Loucy (cell line): ENCODE measurements around the gene GRAMD2A.

ENCODE experiments used
- H2AFZ ChIP-seq: fragments of 200-600 bp; sonication (generic); 2 replicates; pipeline ENCODE4 v1.6.0; 2016; ENCODE audit warnings: antibody characterized with exemption, mild to moderate bottlenecking, low read length, moderate library complexity
- H3F3A ChIP-seq: fragments of 200-600 bp; 2 replicates; pipeline ENCODE4 v1.6.0; 2016; ENCODE audit warnings: antibody characterized with exemption, low read depth, mild to moderate bottlenecking
- H3K27me3 ChIP-seq: fragments of 200-600 bp; sonication (generic); 2 replicates; pipeline ENCODE4 v1.6.1; 2014; ENCODE audit warnings: low read length, mild to moderate bottlenecking; ENCODE audit not compliant: insufficient read depth, poor library complexity, severe bottlenecking
- H3K36me3 ChIP-seq: fragments of 200-600 bp; sonication (generic); 2 replicates; pipeline ENCODE4 v1.6.1; 2016; ENCODE audit warnings: low read length; ENCODE audit not compliant: insufficient read depth
- H3K4me1 ChIP-seq: fragments of 200-600 bp; sonication (generic); 2 replicates; pipeline ENCODE4 v1.5.1; 2014; ENCODE audit warnings: low read length, mild to moderate bottlenecking; ENCODE audit not compliant: insufficient read depth, poor library complexity, severe bottlenecking
- H3K4me2 ChIP-seq: fragments of 200-600 bp; sonication (generic); 2 replicates; pipeline ENCODE4 v1.6.0; 2014; ENCODE audit warnings: antibody characterized with exemption, low read length, low read depth, mild to moderate bottlenecking; ENCODE audit not compliant: poor library complexity, severe bottlenecking
- H3K4me3 ChIP-seq: fragments of 200-600 bp; sonication (generic); 2 replicates; pipeline ENCODE4 v1.5.1; 2014; ENCODE audit warnings: low read length, mild to moderate bottlenecking, mixed read lengths; ENCODE audit not compliant: poor library complexity, severe bottlenecking
- H3K79me2 ChIP-seq: fragments of 200-600 bp; sonication (generic); 2 replicates; pipeline ENCODE4 v1.6.1; 2014; ENCODE audit warnings: low read length; ENCODE audit not compliant: insufficient read depth
- H3K9ac ChIP-seq: fragments of 200-600 bp; sonication (generic); 2 replicates; pipeline ENCODE4 v1.6.0; 2014; ENCODE audit warnings: mild to moderate bottlenecking, low read depth, low read length, moderate library complexity; ENCODE audit not compliant: poor library complexity, severe bottlenecking
- H3K9me2 ChIP-seq: fragments of 200-600 bp; sonication (generic); replicated peaks from 2 replicates; pipeline ENCODE4 v1.6.1; 2016; ENCODE audit warnings: low read depth, low read length, mixed read lengths
- H3K9me3 ChIP-seq: fragments of 200-600 bp; sonication (generic); 2 replicates; pipeline ENCODE4 v1.6.1; 2014; ENCODE audit warnings: mild to moderate bottlenecking, antibody characterized with exemption, low read length, low read depth; ENCODE audit not compliant: insufficient read depth
- H4K20me1 ChIP-seq: fragments of 200-600 bp; sonication (generic); 2 replicates; pipeline ENCODE4 v1.6.0; 2014; ENCODE audit warnings: antibody characterized with exemption, low read length, mild to moderate bottlenecking; ENCODE audit not compliant: insufficient read depth, poor library complexity, severe bottlenecking
- EZH2phosphoT487 ChIP-seq: fragments of 200-600 bp; IDR thresholded peaks from 2 replicates; pipeline ENCODE4 v1.6.1; 2018; ENCODE audit warnings: antibody characterized with exemption, mild to moderate bottlenecking, moderate library complexity, borderline replicate concordance
- TF ChIP-seq, protein P1 (sequence below): fragments of 200-600 bp; sonication (generic); conservative IDR thresholded peaks from 2 replicates; pipeline ENCODE4 v1.5.1; 2014; ENCODE audit warnings: mild to moderate bottlenecking, antibody characterized with exemption, low read length

The GRAMD2A gene

DNA sequence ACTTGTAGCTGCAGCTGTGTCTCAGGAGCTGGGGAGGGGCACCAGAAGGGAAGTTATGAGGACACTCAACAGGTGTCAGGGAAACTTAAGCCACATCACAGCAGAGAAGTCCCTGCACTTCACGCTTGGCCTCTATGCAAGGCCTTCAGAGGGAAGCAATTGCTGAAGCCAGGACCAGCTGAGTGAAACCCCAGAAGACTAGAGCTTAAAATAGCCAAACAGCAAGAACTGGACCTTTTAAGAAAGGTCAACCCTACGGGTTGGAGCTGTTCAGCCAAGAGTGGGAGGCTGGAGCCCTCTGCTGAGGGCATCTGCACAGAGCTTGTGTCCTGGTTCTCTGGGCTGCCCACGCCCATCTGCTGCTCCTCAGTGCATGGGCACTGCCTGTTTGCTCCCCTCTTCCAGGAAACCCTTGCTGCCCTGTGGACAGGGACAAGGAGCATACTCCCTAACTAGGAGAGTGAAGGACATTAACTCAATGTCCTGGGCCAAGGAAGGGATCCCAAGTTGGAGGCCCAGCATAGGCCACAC, 3.9 kb upstream of the GRAMD2A start:
- Histone ChIP-seq H3K9ac (no peak overlapping the region), H2AFZ (no peak overlapping the region), H3K27me3 (no peaks in the 10 kb centered on the region), H3F3A (no peaks in the 10 kb centered on the region; the same call in none of the 2 replicates), H3K36me3 (peaks cover 87% of the 10 kb centered on the region), H3K9me3 (no peaks in the 10 kb centered on the region), H3K79me2 (peaks cover 15% of the 10 kb centered on the region; the same call in 1 of the 2 replicates), H3K4me1 (peaks cover 10% of the 10 kb centered on the region), H3K4me2 (no peak overlapping the region), H3K9me2 (no peaks in the 10 kb centered on the region), H3K4me3 (no peak overlapping the region), H4K20me1 (peaks cover 63% of the 10 kb centered on the region)
- no peak for TF ChIP-seq EZH2phosphoT487
- TF ChIP-seq, protein P1, sequence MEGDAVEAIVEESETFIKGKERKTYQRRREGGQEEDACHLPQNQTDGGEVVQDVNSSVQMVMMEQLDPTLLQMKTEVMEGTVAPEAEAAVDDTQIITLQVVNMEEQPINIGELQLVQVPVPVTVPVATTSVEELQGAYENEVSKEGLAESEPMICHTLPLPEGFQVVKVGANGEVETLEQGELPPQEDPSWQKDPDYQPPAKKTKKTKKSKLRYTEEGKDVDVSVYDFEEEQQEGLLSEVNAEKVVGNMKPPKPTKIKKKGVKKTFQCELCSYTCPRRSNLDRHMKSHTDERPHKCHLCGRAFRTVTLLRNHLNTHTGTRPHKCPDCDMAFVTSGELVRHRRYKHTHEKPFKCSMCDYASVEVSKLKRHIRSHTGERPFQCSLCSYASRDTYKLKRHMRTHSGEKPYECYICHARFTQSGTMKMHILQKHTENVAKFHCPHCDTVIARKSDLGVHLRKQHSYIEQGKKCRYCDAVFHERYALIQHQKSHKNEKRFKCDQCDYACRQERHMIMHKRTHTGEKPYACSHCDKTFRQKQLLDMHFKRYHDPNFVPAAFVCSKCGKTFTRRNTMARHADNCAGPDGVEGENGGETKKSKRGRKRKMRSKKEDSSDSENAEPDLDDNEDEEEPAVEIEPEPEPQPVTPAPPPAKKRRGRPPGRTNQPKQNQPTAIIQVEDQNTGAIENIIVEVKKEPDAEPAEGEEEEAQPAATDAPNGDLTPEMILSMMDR: no peak

DNA sequence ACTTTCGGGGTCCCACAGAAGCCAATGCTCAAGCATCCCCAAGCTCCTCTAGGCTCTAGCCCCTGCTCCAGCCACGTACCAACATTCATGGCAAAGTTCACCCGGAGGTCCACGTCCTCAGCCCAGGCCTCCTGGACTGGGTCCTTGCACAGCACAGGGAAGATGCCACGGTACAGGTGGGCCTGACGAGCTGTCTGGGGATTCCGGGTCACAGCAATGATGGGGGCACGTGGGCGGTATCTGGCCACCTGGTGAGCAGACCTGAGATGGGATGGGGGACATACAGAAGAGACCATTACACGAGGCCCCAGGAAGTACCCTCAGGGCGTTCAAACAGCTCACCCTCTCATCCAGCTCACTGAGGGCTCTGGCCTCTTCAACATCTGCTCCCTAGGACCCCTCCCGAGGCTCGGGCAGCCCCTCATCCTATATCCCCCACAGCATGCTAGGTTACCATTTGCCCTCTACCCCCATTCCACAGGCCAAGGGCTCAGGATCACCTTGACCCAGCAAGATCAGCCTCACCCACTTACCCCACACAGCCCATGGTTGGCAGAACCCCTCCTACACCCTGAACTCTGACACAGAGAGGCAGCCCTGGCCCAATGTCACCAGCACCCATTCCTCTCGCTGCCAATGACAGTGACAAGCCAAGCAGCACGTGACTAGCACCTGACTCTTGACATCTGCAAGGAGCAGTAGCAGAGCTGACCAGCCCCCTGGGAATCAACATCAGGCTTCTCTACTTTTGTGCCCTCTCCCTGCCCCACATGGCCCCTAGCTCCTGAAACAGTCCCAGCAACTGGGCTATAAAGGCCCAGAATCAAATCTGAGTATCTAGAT, 3.0 kb upstream of the GRAMD2A start:
- Histone ChIP-seq H3K79me2 (peaks cover 12% of the 10 kb centered on the region; the same call in 1 of the 2 replicates), H3K9ac (no peak overlapping the region), H3K4me2 (no peak overlapping the region), H3K9me2 (no peaks in the 10 kb centered on the region), H4K20me1 (peaks cover 55% of the 10 kb centered on the region), H2AFZ (no peak overlapping the region), H3K9me3 (no peaks in the 10 kb centered on the region), H3K4me3 (no peak overlapping the region), H3K27me3 (no peaks in the 10 kb centered on the region), H3F3A (no peaks in the 10 kb centered on the region; the same call in none of the 2 replicates), H3K4me1 (peaks cover 10% of the 10 kb centered on the region), H3K36me3 (peaks cover 78% of the 10 kb centered on the region)
- no peak for TF ChIP-seq EZH2phosphoT487
- TF ChIP-seq, protein P1: no peak

DNA sequence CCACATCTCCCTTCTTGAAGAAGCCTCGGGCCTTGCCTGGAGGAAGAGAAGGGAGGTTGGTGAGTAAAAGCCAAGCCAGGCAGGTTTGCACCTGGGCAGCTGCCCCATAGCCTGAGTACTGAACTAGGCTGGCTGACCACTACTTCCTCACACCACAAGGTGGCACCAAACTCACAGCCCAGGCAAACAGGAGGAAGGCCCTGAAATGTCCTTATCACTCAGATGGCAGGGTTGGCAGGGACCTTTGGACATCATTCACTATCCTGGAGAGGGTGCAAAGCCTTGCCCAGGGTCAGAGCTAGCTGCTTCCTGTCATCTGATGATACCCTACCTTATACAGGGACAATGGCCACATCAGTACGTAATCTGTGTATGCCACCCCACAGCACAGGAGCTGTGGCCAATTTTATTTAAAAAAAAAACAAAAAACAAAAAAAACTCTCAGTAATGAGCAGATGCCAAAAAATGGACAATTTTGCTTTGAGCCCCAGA, 2.2 kb upstream of the GRAMD2A start:
- Histone ChIP-seq H3K27me3 (no peaks in the 10 kb centered on the region), H3K79me2 (peaks cover 9% of the 10 kb centered on the region; the same call in 1 of the 2 replicates), H3K36me3 (peaks cover 70% of the 10 kb centered on the region), H3K4me2 (no peak overlapping the region), H3F3A (no peaks in the 10 kb centered on the region; the same call in none of the 2 replicates), H3K4me1 (peaks cover 7% of the 10 kb centered on the region), H3K9ac (no peak overlapping the region), H3K9me2 (no peaks in the 10 kb centered on the region), H4K20me1 (peaks cover 47% of the 10 kb centered on the region), H3K4me3 (no peak overlapping the region), H2AFZ (no peak overlapping the region), H3K9me3 (no peaks in the 10 kb centered on the region)
- no peak for TF ChIP-seq EZH2phosphoT487
- TF ChIP-seq, protein P1: peak; percentile 92
